ENCODE results near the gene STK32C.

STK32C gene

GRCh38 chr10:132264966-132265889 lies 42.5 kb downstream of the STK32C start:
- ChIA-PET POLR2A (no interaction called here), CTCF (no interaction called here)
- no peak for TF ChIP-seq SP1 (IDR thresholded peaks at IDR 0.05)
- no peak for TF ChIP-seq ZNF384 (IDR thresholded peaks at IDR 0.05)
- TF ChIP-seq TARDBP (IDR thresholded peaks at IDR 0.05) = no peak
- TF ChIP-seq L3MBTL2 (conservative IDR thresholded peaks at IDR 0.05) = no peak
- TF ChIP-seq LEF1 (IDR thresholded peaks at IDR 0.05; ENCODE audit: borderline replicate concordance) = no peak
- no peak for DNase-seq (ENCODE audit: extremely low spot score)

GRCh38 chr10:132264306-132264950 lies 43.3 kb downstream of the STK32C start:
- POLR2A ChIA-PET = no interaction called here
- TF ChIP-seq FOXM1 (IDR thresholded peaks at IDR 0.05; ENCODE audit: borderline replicate concordance) = no peak
- TF ChIP-seq ELF4 (IDR thresholded peaks at IDR 0.05) = no peak
- no peak for TF ChIP-seq BHLHE40 (IDR thresholded peaks at IDR 0.05; ENCODE audit: borderline replicate concordance)
- TF ChIP-seq LEF1 (IDR thresholded peaks at IDR 0.05; ENCODE audit: borderline replicate concordance) = no peak
- no peak for TF ChIP-seq HDGF (IDR thresholded peaks at IDR 0.05; ENCODE audit: borderline replicate concordance)
- no peak for TF ChIP-seq CTBP1 (IDR thresholded peaks at IDR 0.05; ENCODE audit: borderline replicate concordance)
- TF ChIP-seq FOXK2 (IDR thresholded peaks at IDR 0.05) = no peak
- TF ChIP-seq SP1 (IDR thresholded peaks at IDR 0.05) = no peak
- no peak for TF ChIP-seq SUZ12 (IDR thresholded peaks at IDR 0.05)
- TF ChIP-seq ZNF384 (IDR thresholded peaks at IDR 0.05) = no peak
- no peak for TF ChIP-seq L3MBTL2 (conservative IDR thresholded peaks at IDR 0.05)
- TF ChIP-seq NFRKB (IDR thresholded peaks at IDR 0.05) = no peak
- no peak for TF ChIP-seq FOXA1 (IDR thresholded peaks at IDR 0.05)
- no peak for TF ChIP-seq TARDBP (IDR thresholded peaks at IDR 0.05)
- TF ChIP-seq ARNT (IDR thresholded peaks at IDR 0.05) = no peak
- no peak for TF ChIP-seq PKNOX1 (IDR thresholded peaks at IDR 0.05)
- CTCF ChIA-PET = no interaction called here
- no peak for DNase-seq (ENCODE audit: extremely low spot score)

- TF ChIP-seq FOXM1 (IDR thresholded peaks at IDR 0.05; ENCODE audit: borderline replicate concordance) (no peak), NFRKB (IDR thresholded peaks at IDR 0.05) (no peak), TARDBP (IDR thresholded peaks at IDR 0.05) (no peak), BHLHE40 (IDR thresholded peaks at IDR 0.05; ENCODE audit: borderline replicate concordance) (no peak), ARNT (IDR thresholded peaks at IDR 0.05) (no peak), PKNOX1 (IDR thresholded peaks at IDR 0.05) (no peak), ZNF384 (IDR thresholded peaks at IDR 0.05) (no peak), FOXA1 (IDR thresholded peaks at IDR 0.05) (no peak), SUZ12 (IDR thresholded peaks at IDR 0.05) (no peak), FOXK2 (IDR thresholded peaks at IDR 0.05) (no peak), SP1 (IDR thresholded peaks at IDR 0.05) (no peak), CTBP1 (IDR thresholded peaks at IDR 0.05; ENCODE audit: borderline replicate concordance) (no peak), L3MBTL2 (conservative IDR thresholded peaks at IDR 0.05) (no peak), ELF4 (IDR thresholded peaks at IDR 0.05) (no peak), HDGF (IDR thresholded peaks at IDR 0.05; ENCODE audit: borderline replicate concordance) (no peak), LEF1 (IDR thresholded peaks at IDR 0.05; ENCODE audit: borderline replicate concordance) (no peak)
- CTCF ChIA-PET = no interaction called here
- POLR2A ChIA-PET = no interaction called here
Observed at GRCh38 chr10:132263866-132264265, 43.9 kb downstream of the STK32C start.

GRCh38 chr10:132259702-132260482 lies 47.9 kb downstream of the STK32C start:
- POLR2A ChIA-PET = no interaction called here
- no peak for DNase-seq (ENCODE audit: extremely low spot score)
- CTCF ChIA-PET = no interaction called here
- no peak for TF ChIP-seq FOXA1 (IDR thresholded peaks at IDR 0.05)

More at GRCh38 chr10:132263866-132264265, 43.9 kb downstream of the STK32C start:
- no peak for DNase-seq (ENCODE audit: extremely low spot score)

GRCh38 chr10:132258423-132258822 lies 49.3 kb downstream of the STK32C start:
- POLR2A ChIA-PET = no interaction called here
- CTCF ChIA-PET = no interaction called here
- no peak for DNase-seq (ENCODE audit: extremely low spot score)
- TF ChIP-seq SP1 (IDR thresholded peaks at IDR 0.05) (no peak), PKNOX1 (IDR thresholded peaks at IDR 0.05) (no peak), TARDBP (IDR thresholded peaks at IDR 0.05) (no peak), HDGF (IDR thresholded peaks at IDR 0.05; ENCODE audit: borderline replicate concordance) (no peak), ZNF384 (IDR thresholded peaks at IDR 0.05) (no peak), FOXK2 (IDR thresholded peaks at IDR 0.05) (no peak), CTBP1 (IDR thresholded peaks at IDR 0.05; ENCODE audit: borderline replicate concordance) (no peak), FOXM1 (IDR thresholded peaks at IDR 0.05; ENCODE audit: borderline replicate concordance) (no peak), FOXA1 (IDR thresholded peaks at IDR 0.05) (no peak), ARNT (IDR thresholded peaks at IDR 0.05) (no peak), BHLHE40 (IDR thresholded peaks at IDR 0.05; ENCODE audit: borderline replicate concordance) (no peak), ELF4 (IDR thresholded peaks at IDR 0.05) (no peak), NFRKB (IDR thresholded peaks at IDR 0.05) (no peak), L3MBTL2 (conservative IDR thresholded peaks at IDR 0.05) (no peak), LEF1 (IDR thresholded peaks at IDR 0.05; ENCODE audit: borderline replicate concordance) (no peak)

Measured in HEK293T (cell line).